Endothelial cell (in vitro differentiated cells): Measurements from ENCODE around the gene CXorf38. TPM values are rescaled to one million over a fixed set of nuclear protein-coding genes. Genes with fewer than 3 reads are reported as not detected.
A peak's percentile ranks its signal among the peaks of the same experiment; 100 is the strongest.

Experiments used
- DNase-seq: peaks from one replicate; pipeline ENCODE4 v3.0.0; 2021; ENCODE audit warnings: low spot score
- H3K27ac Mint-ChIP-seq: one replicate; pipeline ENCODE4 v1.8.0; 2021; ENCODE audit warnings: mixed read lengths, inconsistent platforms; ENCODE audit not compliant: unreplicated experiment
- H3K27me3 Mint-ChIP-seq: one replicate; pipeline ENCODE4 v1.8.0; 2021; ENCODE audit warnings: mild to moderate bottlenecking, moderate library complexity, mixed read lengths, inconsistent platforms; ENCODE audit not compliant: unreplicated experiment
- H3K36me3 Mint-ChIP-seq: one replicate; pipeline ENCODE4 v1.8.0; 2021; ENCODE audit warnings: mild to moderate bottlenecking, low read depth, mixed read lengths, inconsistent platforms; ENCODE audit not compliant: unreplicated experiment
- H3K4me1 Mint-ChIP-seq: one replicate; pipeline ENCODE4 v1.8.0; 2021; ENCODE audit warnings: mild to moderate bottlenecking, mixed read lengths, inconsistent platforms; ENCODE audit not compliant: unreplicated experiment
- H3K4me3 Mint-ChIP-seq: one replicate; pipeline ENCODE4 v1.8.0; 2021; ENCODE audit warnings: mild to moderate bottlenecking, mixed read lengths, inconsistent platforms; ENCODE audit not compliant: unreplicated experiment
- H3K9me3 Mint-ChIP-seq: one replicate; pipeline ENCODE4 v1.8.0; 2021; ENCODE audit warnings: mixed read lengths, inconsistent platforms; ENCODE audit not compliant: unreplicated experiment
- CTCF ChIP-seq: fragments of 200-600 bp; sonication (generic); IDR thresholded peaks from one replicate; pipeline ENCODE4 v1.5.0; 2021; ENCODE audit warnings: antibody characterized with exemption; ENCODE audit not compliant: unreplicated experiment
- long read RNA-seq: library from polyadenylated mRNA; unstranded; transcript quantifications from one replicate; pipeline ENCODE4 v2.0.0, GENCODE V29; 2020; ENCODE audit not compliant: unreplicated experiment
- total RNA-seq: library from RNA; stranded (reverse); fragmentation: NEBNext Ultra II Directional; extraction: Animal tissue kit (Norgen Biotek cat#: 25700); gene quantifications from one replicate; pipeline ENCODE4 v1.2.1, GENCODE V29; 2021; ENCODE audit not compliant: unreplicated experiment

CXorf38 gene
- total RNA-seq = 9.3 TPM
- long read RNA-seq, partial matches to known transcripts = 1 of 3 reads
- long read RNA-seq, other reads (novel, unspliced or antisense) = 0 of 3 reads

GRCh38 chrX:40647307-40648197, at the start of gene CXorf38:
CXorf38 (minus strand) TSS chrX:40647561; CDS start chrX:40647520, 41 bp downstream.
- DNase-seq = peak; percentile 84
- Mint-ChIP-seq H3K4me3 (peak within 1 kb of the TSS; percentile 97), H3K9me3 (no peaks in the 10 kb centered on the region), H3K36me3 (peaks cover 9% of the 10 kb centered on the region), H3K27me3 (peaks cover 3% of the 10 kb centered on the region), H3K4me1 (peaks cover 17% of the 10 kb centered on the region), H3K27ac (peak within 1 kb of the TSS; percentile 91)
- no peak for TF ChIP-seq CTCF

- H3K36me3 Mint-ChIP-seq = peaks cover 16% of the 10 kb centered on the region
- peak overlapping the region; percentile 30 for H3K27ac Mint-ChIP-seq
- no peak for TF ChIP-seq CTCF
- no peaks in the 10 kb centered on the region for H3K27me3 Mint-ChIP-seq
- DNase-seq = no peak
- no peaks in the 10 kb centered on the region for H3K9me3 Mint-ChIP-seq
- H3K4me3 Mint-ChIP-seq = no peak overlapping the region
- no peaks in the 10 kb centered on the region for H3K4me1 Mint-ChIP-seq
Measured at GRCh38 chrX:40694802-40695201, 47.4 kb upstream of the CXorf38 start.

- H3K4me3 Mint-ChIP-seq = no peak overlapping the region
- DNase-seq = no peak
- no peak overlapping the region for H3K27ac Mint-ChIP-seq
- no peaks in the 10 kb centered on the region for H3K9me3 Mint-ChIP-seq
- no peak for TF ChIP-seq CTCF
- H3K36me3 Mint-ChIP-seq = peaks cover 14% of the 10 kb centered on the region
- no peaks in the 10 kb centered on the region for H3K27me3 Mint-ChIP-seq
- no peaks in the 10 kb centered on the region for H3K4me1 Mint-ChIP-seq
Measured at GRCh38 chrX:40688929-40689328, 41.6 kb upstream of the CXorf38 start.

GRCh38 chrX:40687169-40687568, 39.8 kb upstream of the CXorf38 start:
- Mint-ChIP-seq H3K27me3 (no peaks in the 10 kb centered on the region), H3K4me1 (no peaks in the 10 kb centered on the region), H3K36me3 (peaks cover 10% of the 10 kb centered on the region), H3K9me3 (no peaks in the 10 kb centered on the region), H3K4me3 (no peak overlapping the region), H3K27ac (peak overlapping the region; percentile 61)
- no peak for TF ChIP-seq CTCF
- no peak for DNase-seq

- Mint-ChIP-seq H3K27ac (no peak overlapping the region), H3K4me3 (no peak overlapping the region), H3K27me3 (no peaks in the 10 kb centered on the region), H3K9me3 (no peaks in the 10 kb centered on the region), H3K36me3 (peaks cover 10% of the 10 kb centered on the region), H3K4me1 (no peaks in the 10 kb centered on the region)
- DNase-seq = no peak
- TF ChIP-seq CTCF = no peak
Measured at GRCh38 chrX:40685362-40685918, 38.1 kb upstream of the CXorf38 start.
